HEK293 (cell line): ENCODE measurements around the gene PIK3R4.

Experiments
- CTCF ChIP-seq: fragments of 450-650 bp; formaldehyde crosslinking; IDR thresholded peaks from 2 replicates; pipeline ENCODE4 v1.5.1; 2016; ENCODE audit warnings: missing biosample characterization, missing genetic modification characterization
- IKZF3 ChIP-seq: fragments of 450-650 bp; IDR thresholded peaks from 2 replicates; pipeline ENCODE4 v1.5.0; 2018; ENCODE audit warnings: missing biosample characterization, mild to moderate bottlenecking, missing genetic modification characterization, moderate library complexity
- TRIM28 ChIP-seq: IDR thresholded peaks from 2 replicates; pipeline ENCODE4 v1.6.1; 2011; ENCODE audit warnings: low read length, control low read depth, borderline replicate concordance
- ZBTB21 ChIP-seq: fragments of 450-650 bp; formaldehyde crosslinking; IDR thresholded peaks from 2 replicates; pipeline ENCODE4 v1.5.1; 2017; ENCODE audit warnings: missing biosample characterization, missing genetic modification characterization
- ZNF146 ChIP-seq: fragments of 450-650 bp; formaldehyde crosslinking; IDR thresholded peaks from 2 replicates; pipeline ENCODE4 v1.5.1; 2016; ENCODE audit warnings: missing biosample characterization, missing genetic modification characterization
- ZNF174 ChIP-seq: fragments of 450-650 bp; formaldehyde crosslinking; IDR thresholded peaks from 2 replicates; pipeline ENCODE4 v1.5.0; 2017; ENCODE audit warnings: missing biosample characterization, mild to moderate bottlenecking, missing genetic modification characterization
- ZNF221 ChIP-seq: fragments of 450-650 bp; formaldehyde crosslinking; IDR thresholded peaks from 2 replicates; pipeline ENCODE4 v1.5.1; 2017; ENCODE audit warnings: missing biosample characterization, missing genetic modification characterization, borderline replicate concordance
- ZNF274 ChIP-seq, 2 experiments: fragments of 200-500 bp in 1 of 2; fragments of 450-650 bp in 1 of 2; sonication (Bioruptor generic) in 1 of 2; formaldehyde crosslinking in 1 of 2; IDR thresholded peaks; 2 replicates each; pipeline versions ENCODE4 v1.5.1 to v1.6.1; 2014 to 2016; ENCODE audit warnings: borderline replicate concordance in 1 of 2, inconsistent platforms in 1 of 2, low read length in 1 of 2, missing biosample characterization in 1 of 2, missing genetic modification characterization in 1 of 2
- ZNF292 ChIP-seq: fragments of 450-650 bp; formaldehyde crosslinking; IDR thresholded peaks from 2 replicates; pipeline ENCODE4 v1.5.1; 2016; ENCODE audit warnings: low read depth, missing biosample characterization, missing genetic modification characterization, borderline replicate concordance
- ZNF341 ChIP-seq: fragments of 450-650 bp; formaldehyde crosslinking; IDR thresholded peaks from 2 replicates; pipeline ENCODE4; 2016; ENCODE audit warnings: low read depth, missing biosample characterization, missing genetic modification characterization
- ZNF521 ChIP-seq: fragments of 450-650 bp; formaldehyde crosslinking; IDR thresholded peaks from 2 replicates; pipeline ENCODE4 v1.5.1; 2017; ENCODE audit warnings: missing biosample characterization, mild to moderate bottlenecking, missing genetic modification characterization
- ZNF664 ChIP-seq: fragments of 450-650 bp; formaldehyde crosslinking; IDR thresholded peaks from 2 replicates; pipeline ENCODE4 v1.5.1; 2016; ENCODE audit warnings: missing biosample characterization, missing genetic modification characterization

GRCh38 chr3:130677343-130677742 is 69.3 kb downstream of the PIK3R4 start:
- TF ChIP-seq CTCF (no peak), ZNF341 (tag by site-specific recombination) (no peak), IKZF3 (tag by site-specific recombination) (no peak), ZNF174 (tag by site-specific recombination) (no peak), ZNF521 (no peak), ZNF274 (IDR thresholded peaks at IDR 0.05; ENCODE audit: low read length) (no peak), ZNF274 (tag by site-specific recombination; IDR thresholded peaks at IDR 0.05; ENCODE audit: borderline replicate concordance) (no peak), ZBTB21 (no peak), ZNF221 (tag by site-specific recombination) (no peak), ZNF292 (no peak), TRIM28 (no peak), ZNF146 (tag by site-specific recombination) (no peak), ZNF664 (tag by site-specific recombination) (no peak)
